ENCODE results near the gene SLFN12L. TPM values are rescaled to one million over a fixed set of nuclear protein-coding genes. Genes with fewer than 3 reads are reported as not detected.
A peak's percentile ranks its signal among the peaks of the same experiment; 100 is the strongest.

The SLFN12L gene
- total and polyA plus RNA-seq, 9 of the 15 experiments (the other 6 are each of a cell fraction or from before 2014, with no cell fraction given) = 0.04 to 0.31 (median 0.08) TPM; not detected in 3

DNA sequence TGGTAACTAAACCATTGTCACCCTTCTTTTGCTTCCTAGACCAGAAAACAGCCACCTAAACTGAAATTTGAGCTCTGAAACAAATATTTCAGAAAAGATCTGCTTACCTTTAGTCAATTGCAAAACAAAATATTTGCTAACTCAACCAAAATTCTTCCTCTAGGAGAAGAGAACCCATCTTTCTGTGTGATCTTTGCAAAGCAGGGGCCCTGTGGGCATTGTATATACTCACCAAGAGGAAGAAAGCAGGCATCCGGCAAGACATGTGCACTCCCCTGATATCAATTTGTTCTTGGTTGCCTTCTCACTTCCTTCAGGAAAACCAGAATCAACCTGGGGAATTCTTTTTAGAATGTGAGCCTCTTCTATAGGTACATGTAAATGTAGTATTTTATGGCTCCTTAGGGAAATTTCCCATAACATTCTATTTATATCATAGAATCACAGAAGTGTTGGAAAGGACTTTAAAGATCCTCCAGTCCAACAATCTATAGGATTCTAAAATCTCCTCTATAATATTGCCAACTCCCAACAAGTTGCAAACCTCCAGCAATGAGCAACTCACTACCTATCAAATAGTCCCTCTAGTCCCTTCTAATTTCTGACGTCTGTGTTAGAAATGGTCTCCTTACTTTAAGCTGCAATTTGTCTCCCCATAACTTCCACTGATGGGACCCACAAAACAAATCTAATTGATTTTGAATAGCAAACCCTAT, 22.2 kb upstream of the SLFN12L start (continued):
- peak; percentile 3; the same call in 1 of the 2 replicates for TF ChIP-seq MEF2A (IDR thresholded peaks at IDR 0.05; ENCODE audit: control insufficient read depth, low read depth, low read length)
- TF ChIP-seq POLR2AphosphoS5 (IDR thresholded peaks at IDR 0.05; ENCODE audit: control insufficient read depth, insufficient read depth, low read depth, low read length) = no peak

DNA sequence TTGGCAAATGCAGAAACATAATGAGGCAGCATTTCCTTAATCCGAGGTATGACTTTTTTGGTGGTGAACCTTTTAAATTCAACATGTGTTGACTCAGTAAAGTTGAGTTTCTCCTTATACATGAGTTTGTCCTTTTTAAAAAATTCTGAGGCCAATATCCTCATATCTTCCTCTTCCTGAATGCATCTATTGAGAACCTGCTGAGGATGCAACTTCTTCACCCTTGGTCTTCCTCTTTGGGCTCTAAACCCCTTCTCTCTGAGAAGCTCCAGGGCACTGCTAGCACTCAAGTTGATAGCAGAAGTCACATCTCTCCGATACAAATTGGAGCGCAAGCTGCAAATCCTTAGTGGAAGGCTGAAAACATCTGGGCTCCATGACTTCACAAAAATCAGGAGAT, 19.9 kb upstream of the SLFN12L start:
- no peak for ATAC-seq
- Histone ChIP-seq H3K36me3 (ENCODE audit: control insufficient read depth, insufficient read depth, low read length) (no peaks in the 10 kb centered on the region; the same call in 1 of the 3 replicates), H3K27ac (ENCODE audit: extremely low read depth, low read depth, low read length) (no peak overlapping the region), H3K9me3 (replicated peaks; ENCODE audit: control insufficient read depth, insufficient read depth, low read depth, low read length) (no peaks in the 10 kb centered on the region), H3K79me2 (ENCODE audit: control insufficient read depth, insufficient read depth, low read length) (peaks cover 4% of the 10 kb centered on the region; the same call in 1 of the 3 replicates), H3K4me2 (ENCODE audit: insufficient read depth, low read length) (peak overlapping the region; percentile 62), H3K4me3 (no peak overlapping the region), H4K20me1 (replicated peaks; ENCODE audit: control insufficient read depth, insufficient read depth, low read length) (no peaks in the 10 kb centered on the region), H3K27me3 (ENCODE audit: control insufficient read depth in 2 of 2, insufficient read depth in 2 of 2, low read length in 2 of 2) (no peaks in the 10 kb centered on the region), H3K9me1 (ENCODE audit: control insufficient read depth, insufficient read depth, low read length) (no peaks in the 10 kb centered on the region), H2AFZ (ENCODE audit: low read depth, low read length) (no peak overlapping the region), H3K4me1 (replicated peaks in 1 of 2; ENCODE audit: control insufficient read depth in 2 of 2, insufficient read depth in 2 of 2, low read length in 2 of 2) (peaks cover 5 to 27% of the 10 kb centered on the region in 2 experiments), H3K9ac (ENCODE audit: insufficient read depth in 1 of 2, low read depth in 2 of 2, low read length in 2 of 2) (peak overlapping the region; percentile 4 to 30; a peak in 1 of 4 replicates)
- BruUV-seq (replicated peaks) = no TSS peak
- 51% methylated on average over 3 of the region's 3 CpGs for WGBS (ENCODE audit: insufficient coverage, low coverage, missing lambda C conversion rate)
- in situ Hi-C loops (cut with MboI) = loop anchor here (5.0 kb wide), 1 partner anchor 190 kb away; no protein-coding TSS in a partner anchor
- CTCF ChIA-PET (ENCODE audit: low intra/inter-chr PET ratio) = interaction anchor here (1.2 kb wide), 1 partner anchor 190 kb away, joined by 4 read pairs; no protein-coding TSS in a partner anchor
- intact Hi-C loops (cut with micrococcal nuclease) = loop anchor here (2.0 to 5.0 kb wide), 2 partner anchors 175 to 189 kb away; partner anchors contain the start of gene RASL10B
- no peak for TF ChIP-seq JUN (IDR thresholded peaks at IDR 0.05; ENCODE audit: borderline replicate concordance, low read depth, low read length)
- TF ChIP-seq JUN (CRISPR knock-in tag; IDR thresholded peaks at IDR 0.05; ENCODE audit: borderline replicate concordance) = no peak
- peak; percentile 65 for TF ChIP-seq C11orf30 (IDR thresholded peaks at IDR 0.05; ENCODE audit: low read depth)
- no peak for TF ChIP-seq RBM34 (IDR thresholded peaks at IDR 0.05; ENCODE audit: borderline replicate concordance, insufficient read depth, low read length)
- peak; percentile 17; the same call in 1 of the 2 replicates for TF ChIP-seq NFE2 (IDR thresholded peaks at IDR 0.05; ENCODE audit: low read depth)
- TF ChIP-seq MAFK (IDR thresholded peaks at IDR 0.05; ENCODE audit: low read length) = peak; percentile 21; the same call in 1 of the 2 replicates
- no peak for TF ChIP-seq CREB3 (tag; conservative IDR thresholded peaks at IDR 0.05; ENCODE audit: low read depth)
- TF ChIP-seq RBM25 (IDR thresholded peaks at IDR 0.05; ENCODE audit: low read depth, low read length, severe bottlenecking) = no peak
- TF ChIP-seq ZNF316 (IDR thresholded peaks at IDR 0.05) = peak; percentile 69
- peak; percentile 51 for TF ChIP-seq MAFG (tag; conservative IDR thresholded peaks at IDR 0.05)
- DNase-seq (ENCODE audit: extremely low read depth in 1 of 4, low spot score in 3 of 4) = no peak
- peak; percentile 70 for FAIRE-seq
- POLR2A ChIA-PET = interaction anchor here (0.8 to 1.1 kb wide), 2 partner anchors 34 to 46 kb away, joined by 3 to 5 read pairs; no protein-coding TSS in a partner anchor

Data from K562 (cell line).